ENCODE data around the gene ZNRF3.

ZNRF3 gene

DNA sequence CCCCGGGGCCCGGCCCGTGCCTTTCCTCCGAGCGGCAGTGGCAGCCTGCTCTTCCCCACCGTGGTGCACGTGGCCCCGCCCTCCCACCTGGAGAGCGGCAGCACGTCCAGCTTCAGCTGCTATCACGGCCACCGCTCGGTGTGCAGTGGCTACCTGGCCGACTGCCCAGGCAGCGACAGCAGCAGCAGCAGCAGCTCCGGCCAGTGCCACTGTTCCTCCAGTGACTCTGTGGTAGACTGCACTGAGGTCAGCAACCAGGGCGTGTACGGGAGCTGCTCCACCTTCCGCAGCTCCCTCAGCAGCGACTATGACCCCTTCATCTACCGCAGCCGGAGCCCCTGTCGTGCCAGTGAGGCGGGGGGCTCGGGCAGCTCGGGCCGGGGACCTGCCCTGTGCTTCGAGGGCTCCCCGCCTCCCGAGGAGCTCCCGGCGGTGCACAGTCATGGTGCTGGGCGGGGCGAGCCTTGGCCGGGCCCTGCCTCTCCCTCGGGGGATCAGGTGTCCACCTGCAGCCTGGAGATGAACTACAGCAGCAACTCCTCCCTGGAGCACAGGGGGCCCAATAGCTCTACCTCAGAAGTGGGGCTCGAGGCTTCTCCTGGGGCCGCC is 166.4 kb downstream of the ZNRF3 start:
- no peak for TF ChIP-seq CTCF (IDR thresholded peaks at IDR 0.05; ENCODE audit: low read depth, low read length)
- H3K4me3 ChIP-seq (ENCODE audit: low read depth, low read length): no peak overlapping the region

- no peak overlapping the region for H3K4me3 ChIP-seq (ENCODE audit: low read depth, low read length)
- TF ChIP-seq CTCF (IDR thresholded peaks at IDR 0.05; ENCODE audit: low read depth, low read length): no peak
Measured at GRCh38 chr22:29050457-29050856, 167.1 kb downstream of the ZNRF3 start.

- TF ChIP-seq CTCF (IDR thresholded peaks at IDR 0.05; ENCODE audit: low read depth, low read length): no peak
- no peak overlapping the region for H3K4me3 ChIP-seq (ENCODE audit: low read depth, low read length)
Measured at GRCh38 chr22:29053048-29053702, 169.8 kb downstream of the ZNRF3 start.

GRCh38 chr22:29054251-29054767 is 170.9 kb downstream of the ZNRF3 start:
- H3K4me3 ChIP-seq (ENCODE audit: low read depth, low read length): no peak overlapping the region
- TF ChIP-seq CTCF (IDR thresholded peaks at IDR 0.05; ENCODE audit: low read depth, low read length): no peak

DNA sequence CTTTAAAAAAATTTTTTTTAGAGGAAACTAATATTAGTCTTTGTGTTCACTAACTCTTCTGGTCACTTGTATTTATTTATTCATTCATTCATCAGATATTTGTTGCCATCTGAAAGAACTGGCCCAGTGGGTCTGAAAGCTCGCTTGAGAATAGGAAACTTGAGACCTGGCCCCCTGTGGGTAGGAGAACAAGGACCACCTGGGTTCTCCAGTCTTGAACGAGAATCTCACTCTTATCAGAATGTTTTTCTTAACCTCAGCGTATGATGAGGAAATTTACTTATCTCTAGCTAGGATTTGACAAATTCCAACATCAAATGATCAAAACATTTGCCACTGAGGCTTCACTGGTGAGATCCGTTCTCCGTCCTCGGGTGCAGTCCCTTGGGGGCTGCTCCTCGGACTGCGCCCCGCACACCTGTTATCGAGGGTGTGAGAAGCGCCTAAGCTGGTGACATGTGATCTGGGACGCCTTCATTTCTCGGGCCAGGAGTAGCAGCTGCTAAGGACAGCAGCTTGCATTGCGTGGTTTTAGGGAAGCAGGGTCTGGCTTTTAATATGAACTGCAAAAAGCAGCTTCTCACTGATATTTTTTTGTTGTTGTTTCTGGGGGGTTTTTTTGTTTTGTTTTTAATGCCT is 171.9 kb downstream of the ZNRF3 start:
- H3K4me3 ChIP-seq (ENCODE audit: low read depth, low read length): no peak overlapping the region
- no peak for TF ChIP-seq CTCF (IDR thresholded peaks at IDR 0.05; ENCODE audit: low read depth, low read length)

DNA sequence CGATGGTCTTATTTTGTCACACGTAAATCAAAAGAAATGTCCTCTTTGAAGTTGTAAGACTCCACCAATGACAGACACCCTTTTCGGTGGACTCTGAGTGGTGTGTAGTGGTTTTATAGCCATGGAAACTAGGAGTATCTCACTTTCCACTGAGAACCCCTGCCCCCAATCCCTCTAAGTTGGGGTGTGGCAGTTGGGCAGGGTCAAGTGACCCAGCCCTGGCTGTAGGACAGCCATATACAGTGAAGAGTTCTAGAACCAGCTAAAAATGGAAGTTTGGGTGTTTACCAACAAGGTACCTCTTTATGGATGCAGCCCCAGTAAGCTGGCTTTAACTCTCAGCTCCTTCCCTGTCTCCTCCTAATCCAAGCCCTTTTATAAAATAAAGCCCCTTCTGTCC is 173.1 kb downstream of the ZNRF3 start:
- H3K4me3 ChIP-seq (ENCODE audit: low read depth, low read length): no peak overlapping the region
- TF ChIP-seq CTCF (IDR thresholded peaks at IDR 0.05; ENCODE audit: low read depth, low read length): no peak
